HG03354 (cell line): ENCODE data around the gene PUM2.
"Not testable (repeated sequence)": the region's sequence is repeated elsewhere in the genome, so short reads cannot be mapped to it uniquely, and the experiment has no call there.

Experiments
- ATAC-seq: cut with Tn5 transposase; IDR thresholded peaks from one replicate; pipeline ENCODE4 v1.9.1; 2021; ENCODE audit warnings: mild to moderate bottlenecking; ENCODE audit not compliant: unreplicated experiment, poor library complexity, severe bottlenecking

The PUM2 gene

DNA sequence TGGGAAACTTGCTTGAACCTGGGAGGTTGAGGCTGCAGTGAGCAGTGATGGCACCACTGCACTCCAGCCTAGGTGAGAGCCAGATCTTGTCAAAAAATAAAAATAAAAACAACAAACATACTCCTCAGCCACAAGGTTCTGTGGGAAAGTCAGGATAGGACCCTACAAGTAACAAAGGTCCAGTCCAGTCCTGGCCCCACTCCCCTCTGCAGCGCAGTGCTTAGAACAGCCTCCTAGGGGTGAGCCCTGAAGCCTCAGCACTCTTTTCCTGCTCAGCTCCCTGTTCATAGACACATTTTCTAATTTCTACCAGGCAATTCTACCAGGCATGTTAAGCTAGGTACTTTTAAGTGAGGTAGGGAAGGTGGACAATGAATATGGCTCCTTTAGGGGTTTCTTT, 103.6 kb downstream of the PUM2 start:
- ATAC-seq, result no peak

DNA sequence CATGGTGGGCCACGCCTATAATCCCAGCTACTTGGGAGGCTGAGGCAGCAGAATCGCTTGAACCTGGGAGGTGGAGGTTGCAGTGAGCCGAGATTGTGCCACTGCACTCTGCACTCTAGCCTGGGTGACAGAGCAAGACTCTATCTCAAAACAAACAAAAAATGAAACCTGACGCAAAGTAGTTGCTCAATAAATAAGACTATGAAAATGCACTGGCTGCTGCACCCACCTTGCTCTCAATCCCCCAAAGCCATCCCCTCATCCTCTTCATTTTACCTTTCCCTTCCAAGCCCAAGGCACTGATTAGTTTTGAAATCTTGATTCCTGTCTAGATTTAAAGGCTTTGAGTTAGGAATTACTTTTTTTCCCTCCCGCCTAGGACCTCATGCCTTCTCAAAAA, 107.0 kb downstream of the PUM2 start:
- ATAC-seq, result not testable (repeated sequence)

DNA sequence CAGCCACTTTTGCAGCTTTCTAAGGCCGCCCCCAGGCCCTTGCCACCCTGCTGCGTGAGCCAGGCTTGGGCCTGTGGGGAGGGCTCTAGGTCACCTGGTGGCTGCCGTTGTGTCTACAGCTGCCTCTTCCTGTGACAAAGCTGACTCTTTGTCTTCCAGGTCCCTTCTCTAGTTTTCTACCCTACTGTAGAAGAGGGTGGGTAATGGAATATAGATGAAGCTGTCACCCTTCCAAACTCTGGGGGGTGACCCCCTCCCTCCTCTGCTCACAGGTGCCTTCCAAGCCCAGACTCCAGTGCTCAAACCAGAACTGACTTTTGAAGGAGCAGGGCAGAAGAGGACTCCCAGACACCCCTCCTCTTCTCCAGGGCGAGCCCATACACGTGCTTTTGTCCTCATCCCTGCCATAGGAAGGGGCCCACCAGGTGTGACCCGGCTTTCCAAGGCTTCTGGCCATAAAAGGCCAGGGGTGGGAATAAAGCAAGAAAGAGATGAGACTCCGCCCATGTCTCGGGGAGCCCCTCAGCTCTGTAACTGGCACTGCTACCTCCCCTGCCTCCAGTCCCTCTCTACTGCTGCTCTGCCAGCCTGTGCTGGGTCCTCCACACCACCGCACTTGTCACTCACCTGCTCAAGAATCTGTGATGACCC, 107.8 kb downstream of the PUM2 start:
- ATAC-seq, result no peak

DNA sequence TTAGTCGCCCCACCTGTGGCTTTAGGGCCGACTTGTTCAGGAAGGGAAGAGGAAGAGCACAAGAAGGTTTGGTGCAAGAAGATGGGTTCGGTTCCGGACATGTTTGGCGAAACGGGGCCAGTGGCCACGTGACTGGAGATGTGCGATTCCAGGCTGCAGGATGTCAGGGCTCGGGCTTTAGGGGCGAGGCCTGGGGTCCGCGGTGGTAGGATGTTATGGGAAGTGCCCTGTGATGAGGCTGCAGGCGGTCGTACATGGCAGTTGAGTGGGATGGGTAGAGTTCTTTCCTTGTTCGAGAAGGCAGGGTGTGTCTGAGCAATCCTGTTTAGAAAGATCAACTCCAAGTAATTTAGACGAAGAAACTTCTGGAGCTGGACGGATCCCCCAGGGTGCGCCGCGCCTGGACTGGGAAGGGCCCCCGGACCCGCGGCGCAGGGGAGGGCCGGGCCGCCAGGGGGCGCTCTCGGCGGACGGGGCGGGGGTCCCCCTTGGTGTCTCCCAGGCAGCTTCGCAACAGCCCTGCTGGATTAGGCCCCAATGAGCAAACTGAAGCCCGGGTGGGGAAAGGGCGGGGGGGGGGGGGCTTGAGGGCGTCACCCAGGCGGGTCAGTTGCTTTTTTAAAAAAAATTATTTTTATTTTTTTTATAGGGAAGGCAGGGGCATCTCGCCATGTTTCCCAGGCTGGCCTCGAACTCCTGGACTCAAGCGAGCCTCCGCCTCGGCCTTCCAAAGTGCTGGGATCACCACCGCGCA, 108.5 kb downstream of the PUM2 start:
- ATAC-seq, result peak; percentile 55

DNA sequence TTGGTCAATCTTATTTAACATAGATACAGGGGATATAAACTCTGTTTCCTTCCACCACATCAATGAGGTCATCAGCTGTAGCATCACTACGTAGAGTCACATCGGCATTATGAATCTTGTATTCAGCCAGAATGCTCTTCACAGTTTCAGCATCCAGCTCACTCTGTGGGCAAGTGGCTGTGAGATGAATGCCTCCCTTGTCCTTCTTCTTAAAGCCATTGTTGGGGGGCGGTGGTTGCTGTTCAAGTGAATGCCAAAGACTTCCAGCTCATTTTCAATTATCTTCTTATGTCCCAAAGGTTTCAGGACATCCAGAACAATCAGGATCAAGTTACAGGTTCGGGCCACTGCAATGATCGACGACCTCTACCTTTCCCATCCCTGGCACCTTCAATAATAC, 110.4 kb downstream of the PUM2 start:
- not testable (repeated sequence) for ATAC-seq

DNA sequence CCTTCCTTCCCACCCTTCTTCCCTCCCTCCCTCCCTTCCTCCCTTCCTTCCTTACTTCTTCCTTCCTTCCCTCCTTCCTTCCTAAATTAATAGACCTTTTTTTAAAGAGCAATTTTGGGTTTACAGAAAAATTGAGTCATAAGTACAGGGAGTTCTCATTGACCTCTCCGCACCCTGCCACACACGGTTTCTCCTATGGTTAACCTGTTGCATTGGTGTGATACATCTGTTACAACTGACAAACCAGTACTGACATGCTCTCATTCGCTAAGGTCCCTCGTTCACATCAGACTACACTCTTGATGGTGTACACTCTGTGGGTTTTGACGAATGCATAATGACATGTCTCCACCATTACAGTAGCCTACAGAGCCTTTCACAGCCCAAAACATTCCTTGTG, 114.1 kb downstream of the PUM2 start:
- no peak for ATAC-seq

DNA sequence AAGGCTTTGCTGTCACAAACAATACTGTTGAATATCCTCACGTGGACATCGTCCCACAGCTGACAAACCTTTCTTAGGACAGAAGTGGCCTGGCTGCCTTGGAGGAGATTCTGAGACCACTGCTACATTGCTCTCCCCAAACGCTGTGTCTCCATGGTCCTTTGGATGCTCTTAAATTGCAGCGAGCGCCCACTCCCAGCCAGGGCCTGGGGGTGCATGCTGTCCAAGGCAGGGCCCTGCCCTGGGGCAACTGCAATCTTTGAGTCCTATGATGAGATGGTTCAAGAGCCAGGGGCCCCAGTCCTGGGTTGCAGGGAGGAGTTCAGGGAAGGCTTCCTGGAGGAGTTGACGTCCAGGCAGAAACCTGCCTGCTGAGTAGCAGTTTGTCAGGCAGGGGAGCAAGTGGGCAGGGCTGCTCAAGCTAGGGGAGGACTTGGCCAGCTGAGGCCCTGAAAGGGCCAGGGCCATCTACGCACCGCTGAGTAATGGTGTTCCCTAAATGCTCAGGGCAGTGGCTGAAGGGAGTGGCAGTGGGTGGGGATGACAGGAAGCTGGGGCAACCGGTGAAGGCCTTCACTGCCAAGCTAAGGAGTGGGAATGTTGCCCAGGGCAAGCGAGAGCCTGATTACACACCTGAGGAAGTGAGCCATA, 114.9 kb downstream of the PUM2 start:
- ATAC-seq, result no peak

DNA sequence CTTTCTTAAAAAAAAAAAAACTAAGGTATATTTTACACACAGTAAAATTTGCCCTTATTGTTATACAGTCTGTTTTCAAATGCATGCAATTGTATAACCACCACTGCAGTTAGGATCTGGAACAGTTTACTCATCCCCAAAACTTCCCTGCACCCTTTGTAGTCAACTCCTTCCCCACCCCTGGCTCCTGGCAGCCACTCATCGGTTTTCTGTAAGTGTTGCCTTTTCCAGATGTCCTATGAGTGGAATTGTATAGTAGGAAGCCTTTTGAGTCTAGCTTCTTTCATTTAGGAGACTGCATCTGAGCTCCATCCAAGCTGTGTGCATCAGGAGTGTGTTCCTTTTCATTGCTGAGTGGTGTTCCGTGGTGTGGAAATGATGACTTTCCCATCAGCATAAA, 116.0 kb downstream of the PUM2 start:
- not testable (repeated sequence) for ATAC-seq

DNA sequence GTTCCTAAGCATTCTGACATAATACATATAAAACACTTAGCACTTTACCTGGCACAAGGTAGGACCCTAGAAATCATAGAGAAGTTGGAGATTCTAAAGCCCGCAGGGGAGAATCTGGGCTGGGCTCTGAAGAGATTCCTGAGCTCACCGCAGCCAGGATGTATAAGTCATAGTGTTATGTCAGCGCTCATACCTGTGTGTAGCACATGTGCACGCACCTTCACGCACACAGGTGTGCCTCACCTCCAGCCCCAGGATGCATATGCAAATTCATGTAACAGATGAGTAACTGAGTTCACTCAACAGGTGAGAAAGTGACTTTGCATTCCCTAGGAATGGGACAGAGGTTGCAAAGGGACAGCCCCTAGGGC, 117.8 kb downstream of the PUM2 start:
- no peak for ATAC-seq

DNA sequence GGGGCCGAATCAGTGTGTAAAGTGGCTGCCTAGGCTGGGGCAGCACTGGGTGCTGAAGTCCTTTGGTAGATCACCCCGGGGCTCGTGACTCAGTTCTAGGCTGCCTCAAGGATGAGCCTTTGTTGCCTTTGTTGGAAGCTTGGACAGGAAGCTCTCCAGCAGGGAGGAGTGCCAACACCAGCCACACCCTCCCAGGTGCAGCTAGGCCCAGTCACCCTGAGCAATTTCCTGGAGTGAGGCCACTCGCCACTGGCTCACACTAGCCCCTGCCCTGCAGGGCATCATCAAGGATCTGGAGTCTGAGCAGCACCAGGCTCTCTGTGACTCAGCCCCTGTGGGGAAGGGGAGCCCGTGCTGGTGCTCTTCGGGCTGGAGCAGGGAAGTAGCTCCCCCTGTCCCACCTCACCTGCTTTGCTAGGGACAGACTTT, 119.0 kb downstream of the PUM2 start:
- no peak for ATAC-seq

DNA sequence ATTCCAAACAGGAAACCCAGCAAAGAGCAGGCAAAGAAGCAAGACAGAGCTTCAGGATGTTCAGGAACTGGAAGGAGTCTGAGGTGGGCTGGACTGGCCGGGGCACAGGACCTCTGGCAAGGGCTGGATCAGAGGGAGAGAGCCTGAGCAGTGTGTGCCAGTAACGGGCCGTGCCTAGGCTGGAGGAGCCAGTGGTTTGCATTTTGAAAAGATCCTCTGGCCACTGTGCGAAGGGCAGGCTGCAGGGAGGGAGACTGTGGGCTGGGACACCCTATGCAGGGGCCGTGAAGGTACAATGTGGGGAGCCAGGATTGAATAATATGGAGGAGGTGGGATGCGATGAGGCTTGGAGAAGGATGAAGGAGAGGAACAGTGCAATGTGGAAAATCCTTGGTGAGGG, 119.5 kb downstream of the PUM2 start:
- ATAC-seq, result no peak

DNA sequence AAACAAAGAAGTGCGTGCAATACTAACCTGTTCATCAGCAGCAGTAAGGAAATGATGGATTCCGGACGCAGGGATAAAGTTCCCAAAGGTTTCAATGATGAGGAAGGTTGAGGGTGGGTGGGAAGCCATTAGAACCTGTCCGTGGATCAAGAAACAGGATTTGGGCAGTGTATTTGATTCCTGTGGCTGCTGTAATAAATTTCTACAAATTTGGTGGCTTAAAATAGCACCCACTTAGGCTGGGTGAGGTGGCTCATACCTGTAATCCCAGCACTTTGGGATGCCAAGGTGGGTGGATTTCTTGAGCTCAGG, 120.6 kb downstream of the PUM2 start:
- no peak for ATAC-seq

DNA sequence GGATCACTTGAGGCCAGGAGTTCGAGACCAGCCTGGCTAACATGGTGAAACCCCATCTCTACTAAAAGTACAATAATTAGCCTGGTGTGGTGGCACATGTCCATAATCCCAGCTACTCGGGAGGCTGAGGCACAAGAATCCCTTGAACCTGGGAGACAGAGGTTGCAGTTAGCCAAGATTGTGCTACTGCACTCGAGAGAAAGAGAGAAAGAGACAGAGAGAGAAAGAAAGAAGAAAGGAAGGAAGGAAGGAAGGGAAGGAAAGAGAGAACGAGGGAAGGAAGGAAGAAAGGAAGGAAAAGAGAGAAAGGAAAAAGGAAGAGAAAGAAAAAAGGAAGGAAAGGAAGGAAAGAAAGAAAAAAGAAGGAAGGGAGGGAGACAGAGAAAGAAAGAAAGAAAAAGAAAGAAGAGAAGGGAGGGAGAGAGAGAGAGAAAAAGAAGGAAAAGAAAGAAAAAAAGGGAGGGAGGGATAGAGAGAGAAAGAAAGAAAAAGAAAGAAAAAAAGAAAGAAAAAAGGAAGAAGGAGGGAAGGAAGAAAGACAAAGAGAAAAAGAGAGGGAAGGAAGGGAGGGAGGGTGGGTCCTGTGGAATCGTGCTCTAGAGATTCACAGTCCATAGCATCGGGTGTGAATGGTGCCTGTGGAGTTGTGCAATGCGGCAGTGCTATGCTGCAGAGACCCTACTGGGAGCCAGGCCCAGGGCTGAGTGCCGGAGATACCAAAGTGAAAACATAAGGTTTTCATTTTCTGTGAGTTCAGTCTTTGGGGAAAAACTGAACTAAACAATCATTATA, 121.1 kb downstream of the PUM2 start:
- ATAC-seq, result no peak

DNA sequence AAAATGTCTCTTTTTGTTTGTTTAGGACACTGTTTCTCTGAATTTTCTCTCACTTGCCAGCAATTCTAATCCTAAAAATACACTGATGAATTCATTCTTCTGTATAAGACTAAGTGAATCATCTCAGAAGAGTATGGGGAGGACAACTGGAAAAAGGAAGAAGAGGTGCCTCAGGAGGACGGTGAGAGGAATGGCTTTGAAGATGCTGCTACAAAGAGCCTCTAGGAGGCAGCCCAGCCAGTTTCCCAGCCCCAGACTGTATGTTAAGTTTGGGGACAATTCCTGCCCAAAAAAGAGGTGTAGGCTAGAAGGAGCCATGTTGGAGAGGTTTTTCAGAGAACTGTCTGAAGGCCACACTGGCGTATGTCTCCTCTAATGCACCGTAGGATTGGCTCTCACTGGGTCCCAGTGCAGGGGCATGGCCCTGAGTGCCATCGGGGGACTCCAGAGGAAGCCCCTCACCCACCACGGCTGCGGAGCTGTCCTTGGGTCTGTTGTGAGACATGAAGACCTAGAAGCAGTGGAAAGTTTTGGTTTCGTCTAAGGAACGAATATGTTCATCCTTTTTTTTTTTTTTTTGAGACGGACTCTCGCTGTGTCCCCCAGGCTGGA, 122.6 kb downstream of the PUM2 start:
- ATAC-seq, result no peak

DNA sequence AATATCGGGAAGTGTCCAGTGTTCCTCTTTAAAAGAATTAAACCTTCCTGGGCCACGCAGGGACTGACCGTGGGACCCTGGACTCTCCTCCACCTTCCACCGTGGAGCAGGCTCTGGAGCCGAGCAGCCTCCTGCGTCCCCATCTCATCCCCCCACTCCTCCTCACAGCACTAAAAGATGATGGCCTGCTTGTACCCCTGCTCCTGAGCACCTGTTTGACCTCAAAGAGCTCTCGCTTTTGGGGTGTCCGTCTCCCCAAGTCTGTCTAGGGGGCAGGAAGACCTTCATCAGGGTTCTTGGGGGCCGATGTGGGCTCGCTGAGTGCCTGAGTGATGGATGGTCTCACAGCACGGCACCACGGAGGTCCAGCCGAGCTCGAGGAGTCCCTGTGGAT, 124.5 kb downstream of the PUM2 start:
- ATAC-seq, result no peak

DNA sequence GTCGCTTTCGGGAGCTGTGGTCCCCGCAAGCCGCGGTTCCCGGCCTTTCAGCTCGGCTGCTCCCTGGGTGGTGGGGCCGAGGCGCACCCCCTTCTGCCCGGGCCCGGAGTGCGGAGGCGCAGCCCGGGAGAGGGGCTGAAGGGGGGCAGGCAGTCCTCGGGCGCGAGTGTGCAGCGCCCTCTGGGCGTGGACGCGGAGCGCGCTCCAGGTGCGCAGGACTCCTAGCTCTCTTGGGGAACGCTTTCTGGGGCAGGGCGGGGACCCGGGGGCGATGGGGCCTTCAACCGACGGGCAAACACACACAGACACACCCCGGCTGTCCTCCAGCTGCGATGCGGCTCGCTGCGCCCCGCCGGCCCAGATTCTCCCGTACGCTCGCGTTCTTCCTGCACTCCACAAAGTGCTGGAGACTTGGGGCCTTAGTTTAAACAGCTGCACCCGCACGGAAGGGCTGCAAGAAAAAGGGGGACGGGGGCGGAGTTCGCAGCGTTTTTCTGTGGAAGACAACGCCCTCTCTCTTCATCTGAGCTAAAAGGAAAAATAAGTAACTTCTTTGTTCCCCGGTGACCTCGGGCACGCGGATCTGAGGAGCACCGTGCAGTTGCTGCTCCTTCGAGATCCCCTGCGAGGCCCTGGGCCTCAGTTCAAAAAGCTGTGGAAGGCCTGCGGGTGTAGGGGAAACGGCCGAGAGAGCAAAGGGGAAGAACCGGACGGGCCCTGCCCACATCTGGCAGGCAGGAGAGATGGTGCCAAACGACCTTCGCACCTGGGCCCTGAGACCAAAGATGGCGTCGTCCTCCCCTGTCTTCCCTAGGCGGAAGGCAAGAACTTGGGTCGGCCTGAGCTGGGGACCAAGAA, 125.1 kb downstream of the PUM2 start:
- peak; percentile 57 for ATAC-seq

DNA sequence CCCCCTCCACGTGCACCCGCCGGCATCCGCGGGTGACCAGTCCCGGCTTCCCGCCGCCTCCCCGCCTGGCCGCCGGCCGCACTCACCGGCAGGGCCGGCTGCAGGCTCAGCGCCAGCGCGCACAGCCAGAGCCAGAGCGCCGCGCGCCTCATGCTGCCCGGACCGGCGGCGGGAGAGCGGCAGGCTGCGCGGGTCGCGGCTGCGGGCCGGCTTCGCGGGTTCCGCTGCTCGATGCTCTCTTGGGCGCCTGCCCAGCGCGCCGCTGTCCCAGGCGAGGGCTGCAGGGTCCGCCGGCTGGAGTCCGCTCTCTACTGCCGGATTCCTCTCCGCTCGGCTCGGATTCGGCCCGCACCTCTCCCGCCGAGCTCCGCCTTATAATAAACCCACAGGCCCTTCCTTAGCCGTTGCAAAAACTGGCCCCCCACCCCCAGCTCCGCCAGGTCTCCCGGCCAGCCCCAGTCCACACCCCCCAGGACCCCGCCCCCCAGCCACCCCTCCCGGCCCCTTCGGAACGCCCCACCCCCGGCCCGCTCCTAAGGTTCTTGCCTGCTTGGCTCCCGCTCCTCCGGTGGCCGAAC, 125.8 kb downstream of the PUM2 start, which contains the start of gene SDC1:
Gene SDC1 (minus strand): TSS at position 415 of the 578 bp plus-strand sequence. CDS start 263 bp downstream, at position 152.
- ATAC-seq, result peak; percentile 35

DNA sequence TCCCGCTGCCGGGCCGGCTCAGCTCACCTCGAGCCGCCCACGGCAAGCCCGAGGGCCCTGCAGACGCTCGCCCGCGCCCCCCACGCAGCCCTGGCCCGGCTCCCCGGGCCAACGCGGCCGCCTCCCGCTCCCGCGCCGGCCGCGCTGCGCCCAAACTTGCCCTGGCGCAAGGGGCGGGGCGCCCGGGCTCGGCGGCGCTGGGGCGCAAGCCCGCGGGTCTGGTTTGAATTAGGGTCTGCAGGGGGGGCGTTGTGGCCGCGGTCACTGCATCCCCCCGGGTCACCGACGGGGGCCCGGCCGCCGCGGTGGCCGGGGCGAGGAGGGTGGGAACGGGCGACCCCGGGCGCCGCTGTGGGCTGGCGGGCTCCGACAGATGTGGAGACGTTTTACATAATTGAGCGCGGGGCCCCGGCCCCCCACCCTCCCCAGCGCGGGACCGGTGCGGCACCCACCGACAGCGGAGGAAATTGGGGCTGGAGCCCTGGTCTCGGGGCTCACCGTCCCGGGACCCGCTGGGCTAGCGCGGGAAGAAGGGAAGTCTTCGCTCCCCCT, 126.4 kb downstream of the PUM2 start:
- ATAC-seq, result peak; percentile 41
